Heart left ventricle (tissue), 16 donors: Measurements from ENCODE around the gene KRT4. TPM values are rescaled to one million over a fixed set of nuclear protein-coding genes. Genes with fewer than 3 reads are reported as not detected.

ENCODE experiments used
- ATAC-seq, 4 donors: fragments of 200-7000 bp; cut with Tn5 transposase; one replicate each; pipeline ENCODE4 v1.9.1; 2020 to 2022; ENCODE audit warnings: moderate library complexity in 4 of 4, mild to moderate bottlenecking in 3 of 4, moderate number of reproducible peaks in 1 of 4
- DNase-seq, 5 donors: peaks; one replicate each; pipeline ENCODE4 v3.0.0-alpha.2; 2020
- H3K27ac ChIP-seq, 12 donors: fragments of 200-600 bp; sonication (generic) in 4 of 12; one replicate each; pipeline versions ENCODE4 v1.5.0 to v1.8.0; 2016 to 2022; ENCODE audit warnings: mild to moderate bottlenecking in 2 of 12
- H3K27me3 ChIP-seq, 9 donors: fragments of 200-600 bp; sonication (generic) in 2 of 9; one replicate each; pipeline versions ENCODE4 v1.5.1 to v1.8.0; 2016 to 2022; ENCODE audit warnings: mild to moderate bottlenecking in 3 of 9
- H3K36me3 ChIP-seq, 9 donors: fragments of 200-600 bp; sonication (generic) in 2 of 9; one replicate each; pipeline versions ENCODE4 v1.5.0 to v1.8.0; 2018 to 2022; ENCODE audit warnings: mild to moderate bottlenecking in 2 of 9
- H3K4me1 ChIP-seq, 12 donors: fragments of 200-600 bp; sonication (generic) in 4 of 12; one replicate each; pipeline versions ENCODE4 v1.5.0 to v1.8.0; 2016 to 2022; ENCODE audit warnings: mild to moderate bottlenecking in 3 of 12
- H3K4me3 ChIP-seq, 12 donors: fragments of 200-600 bp; sonication (generic) in 4 of 12; one replicate each; pipeline versions ENCODE4 v1.5.0 to v1.8.0; 2017 to 2022; ENCODE audit warnings: mild to moderate bottlenecking in 9 of 12, moderate library complexity in 4 of 12
- H3K9me3 ChIP-seq, 12 donors: fragments of 200-600 bp; sonication (generic) in 4 of 12; one replicate each; pipeline versions ENCODE4 v1.5.0 to v1.8.0; 2016 to 2022; ENCODE audit warnings: mild to moderate bottlenecking in 1 of 12
- CTCF ChIP-seq, 12 donors: fragments of 200-600 bp; sonication (generic) in 4 of 12; IDR thresholded peaks; one replicate each; pipeline versions ENCODE4 v1.5.0 to v1.8.0; 2018 to 2022; ENCODE audit warnings: antibody characterized with exemption in 12 of 12, mild to moderate bottlenecking in 5 of 12
- POLR2A ChIP-seq, 2 donors: fragments of 450-650 bp; IDR thresholded peaks; one replicate each; pipeline ENCODE4 v1.6.1; 2017; ENCODE audit warnings: antibody characterized with exemption in 2 of 2, mild to moderate bottlenecking in 2 of 2, moderate library complexity in 2 of 2
- WGBS, 4 donors: extraction: QIAGEN DNeasy Blood & Tissue Kit in 2 of 4; methylation state at CpG; one replicate each; pipeline versions ENCODE4 v1.1.5 to v1.1.7; 2013 to 2018; 5-methylcytosine and 5-hydroxymethylcytosine counted together
- intact Hi-C, 10 donors: fragments of 100-400 bp; cut with DNase I; formaldehyde crosslinking; loops; one replicate each; pipeline versions ENCODE4 v1.11.1 to v1.14.2; 2022
- polyA plus RNA-seq, 2 donors: library from polyadenylated mRNA; stranded (reverse); fragments of 200-250 nt; gene quantifications; one replicate each; pipeline ENCODE4 v1.2.3, GENCODE V29; 2013
- total RNA-seq, 9 donors: library from RNA; depleted of rRNA in 2 of 9; stranded (reverse); fragments of >200 nt in 2 of 9; fragmentation: NEBNext Ultra II Directional in 3 of 9; extraction: Animal tissue kit (Norgen Biotek cat#: 25700) in 3 of 9; gene quantifications; one replicate each; pipeline versions ENCODE4 v1.1.0 to v1.2.4, GENCODE V29; 2016 to 2023
- donor health status: ischemic (EF 13 %, LVEDD 7.1; RV severe dilation, severe dysfunction).
- donor health status: healthy with polysubstance abuse.
- donor health status: DM: no; HTN: yes; CAD: no.
- donor health status: DM: no; HTN: no; CAD: no.
- donor health status: ischemic (EF 25% LVEDD 6.9; RV normal size, moderate dysfunction).
- donor health status: ischemic (EF 25% LVEDD 5.7; RV mildly dilated, moderate dysfunction).
- donor health status: healthy.
- donor health status: DM: yes; HTN: yes; CAD: no.
- donor health status: ischemic (EF 35%, LVEDD 5.7; RV mildly dilated, moderate dysfunction).
- donor health status: nonischemic (EF 11% LVEDD 7.7; RV severe dilation, severe dysfunction).
- donor health status: DM: yes; HTN: yes; CAD: no.
- donor health status: PGD.
- donor health status: ischemic (EF 29% LVEDD 5.4; RV normal size, mild dysfunction).
- donor health status: nonischemic (EF 23%, LVEDD 6.1; RV moderate dilation, normal function).

Gene KRT4
- total and polyA plus RNA-seq, 11 donors, result 0.51 TPM; not detected in 10

- no peak overlapping the region for H3K27ac ChIP-seq
- no peak for TF ChIP-seq POLR2A (IDR thresholded peaks at IDR 0.05)
- H3K27me3 ChIP-seq, result peaks cover 0 to 9% (median 0%) of the 10 kb centered on the region in 9 donors
- 83 to 89% (median 85%) methylated on average over 5 of the region's 5 CpGs for WGBS, 4 donors
- H3K4me3 ChIP-seq, result no peak overlapping the region
- H3K4me1 ChIP-seq, result no peaks in the 10 kb centered on the region
- DNase-seq (no peak), ATAC-seq (no peak)
- H3K9me3 ChIP-seq, result peaks cover 0 to 8% (median under 1%) of the 10 kb centered on the region in 12 donors
- intact Hi-C loops, result no loop called here
- H3K36me3 ChIP-seq, result no peaks in the 10 kb centered on the region
Measured at GRCh38 chr12:52766351-52767019, 47.4 kb downstream of the KRT4 start.

- Histone ChIP-seq H3K36me3 (no peaks in the 10 kb centered on the region), H3K27me3 (peaks cover 0 to 9% (median 0%) of the 10 kb centered on the region in 9 donors), H3K27ac (no peak overlapping the region), H3K4me1 (no peaks in the 10 kb centered on the region), H3K9me3 (peaks cover 0 to 14% (median 3%) of the 10 kb centered on the region in 12 donors), H3K4me3 (no peak overlapping the region)
- intact Hi-C loops, result no loop called here
- TF ChIP-seq CTCF (IDR thresholded peaks at IDR 0.05) (no peak), POLR2A (IDR thresholded peaks at IDR 0.05) (no peak)
- DNase-seq (no peak), ATAC-seq (no peak)
- 50 to 65% (median 57%) methylated on average over 1 of the region's 1 CpG for WGBS, 4 donors
Measured at GRCh38 chr12:52765702-52766101, 48.2 kb downstream of the KRT4 start.

- 67 to 83% (median 73%) methylated on average over 2 of the region's 2 CpGs for WGBS, 4 donors
- TF ChIP-seq POLR2A (IDR thresholded peaks at IDR 0.05), result no peak
- no peak for TF ChIP-seq CTCF (IDR thresholded peaks at IDR 0.05)
Measured at GRCh38 chr12:52763991-52764390, 49.9 kb downstream of the KRT4 start.

GRCh38 chr12:52763036-52763659 is 50.8 kb downstream of the KRT4 start:
- Histone ChIP-seq H3K27ac (no peak overlapping the region), H3K27me3 (peaks cover 0 to 5% (median 0%) of the 10 kb centered on the region in 9 donors), H3K4me3 (no peak overlapping the region), H3K4me1 (no peaks in the 10 kb centered on the region), H3K36me3 (no peaks in the 10 kb centered on the region), H3K9me3 (peaks cover 0 to 22% (median 6%) of the 10 kb centered on the region in 12 donors)
- 72 to 76% (median 75%) methylated on average over 9 of the region's 9 CpGs for WGBS, 4 donors
- DNase-seq, result no peak
- TF ChIP-seq CTCF (IDR thresholded peaks at IDR 0.05) (no peak), POLR2A (IDR thresholded peaks at IDR 0.05) (no peak)
- no peak for ATAC-seq
- intact Hi-C loops, result no loop called here

More at GRCh38 chr12:52763991-52764390, 49.9 kb downstream of the KRT4 start:
- intact Hi-C loops, result no loop called here
- no peak overlapping the region for H3K27ac ChIP-seq
- no peaks in the 10 kb centered on the region for H3K4me1 ChIP-seq
- DNase-seq (no peak), ATAC-seq (no peak)
- H3K36me3 ChIP-seq, result no peaks in the 10 kb centered on the region
- H3K27me3 ChIP-seq, result peaks cover 0 to 9% (median 0%) of the 10 kb centered on the region in 9 donors
- peaks cover 0 to 22% (median 6%) of the 10 kb centered on the region in 12 donors for H3K9me3 ChIP-seq
- H3K4me3 ChIP-seq, result no peak overlapping the region
